LNCaP clone FGC (cell line): ENCODE results near the gene CAPN6.

Experiments
- DNase-seq: peaks from one replicate; pipeline ENCODE4 v3.0.0-alpha.2; 2011; ENCODE audit warnings: low read depth
- H3K4me3 ChIP-seq: 2 replicates; pipeline ENCODE4 v1.5.1; 2011; ENCODE audit warnings: mild to moderate bottlenecking, low read depth, low read length, control low read depth
- TF ChIP-seq, protein P1 (sequence below): IDR thresholded peaks from 2 replicates; pipeline ENCODE4 v1.5.1; 2012; ENCODE audit warnings: mild to moderate bottlenecking; ENCODE audit not compliant: control insufficient read depth, insufficient read depth; ENCODE audit errors: extremely low read depth

Gene CAPN6

DNA sequence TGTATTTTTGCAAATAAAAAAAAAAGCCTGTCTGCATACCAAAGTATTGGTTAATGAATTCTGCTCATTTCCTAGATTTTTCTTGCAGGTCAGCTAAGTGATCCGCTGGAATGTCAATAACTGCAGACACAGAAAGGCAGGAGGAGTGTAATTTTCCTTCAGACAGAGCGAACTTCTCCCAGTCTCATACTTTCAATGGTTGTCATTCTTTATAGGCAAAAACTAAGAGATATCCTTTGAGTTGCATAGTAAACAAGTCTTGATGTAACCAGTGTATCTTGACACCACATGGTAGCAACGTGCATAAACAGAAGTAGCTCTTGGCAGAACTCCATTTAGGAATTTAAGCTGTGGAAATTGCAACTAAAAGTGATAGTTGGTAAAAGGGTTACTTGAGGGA, 8.2 kb downstream of the CAPN6 start:
- TF ChIP-seq, protein P1, sequence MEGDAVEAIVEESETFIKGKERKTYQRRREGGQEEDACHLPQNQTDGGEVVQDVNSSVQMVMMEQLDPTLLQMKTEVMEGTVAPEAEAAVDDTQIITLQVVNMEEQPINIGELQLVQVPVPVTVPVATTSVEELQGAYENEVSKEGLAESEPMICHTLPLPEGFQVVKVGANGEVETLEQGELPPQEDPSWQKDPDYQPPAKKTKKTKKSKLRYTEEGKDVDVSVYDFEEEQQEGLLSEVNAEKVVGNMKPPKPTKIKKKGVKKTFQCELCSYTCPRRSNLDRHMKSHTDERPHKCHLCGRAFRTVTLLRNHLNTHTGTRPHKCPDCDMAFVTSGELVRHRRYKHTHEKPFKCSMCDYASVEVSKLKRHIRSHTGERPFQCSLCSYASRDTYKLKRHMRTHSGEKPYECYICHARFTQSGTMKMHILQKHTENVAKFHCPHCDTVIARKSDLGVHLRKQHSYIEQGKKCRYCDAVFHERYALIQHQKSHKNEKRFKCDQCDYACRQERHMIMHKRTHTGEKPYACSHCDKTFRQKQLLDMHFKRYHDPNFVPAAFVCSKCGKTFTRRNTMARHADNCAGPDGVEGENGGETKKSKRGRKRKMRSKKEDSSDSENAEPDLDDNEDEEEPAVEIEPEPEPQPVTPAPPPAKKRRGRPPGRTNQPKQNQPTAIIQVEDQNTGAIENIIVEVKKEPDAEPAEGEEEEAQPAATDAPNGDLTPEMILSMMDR: no peak
- no peak overlapping the region for H3K4me3 ChIP-seq
- DNase-seq: no peak

DNA sequence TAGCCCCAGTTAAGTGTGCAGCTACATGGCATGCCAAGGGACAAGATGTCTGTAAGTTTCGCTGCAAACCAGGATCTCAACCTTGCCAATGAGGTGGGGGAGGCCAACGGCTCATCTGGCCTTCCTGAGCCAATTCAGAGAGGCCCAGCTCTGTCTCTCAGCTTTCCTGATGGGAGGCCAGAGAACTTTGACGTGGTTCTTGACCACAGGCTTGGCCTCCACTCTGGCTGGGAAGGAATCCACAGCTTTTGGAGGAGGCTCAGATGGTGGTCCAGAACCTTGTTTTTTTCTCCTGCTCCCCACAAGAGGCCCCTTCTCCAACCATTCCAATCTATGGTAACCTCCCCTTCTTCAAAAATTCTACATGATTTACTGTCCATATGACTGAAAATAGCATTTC, 9.8 kb downstream of the CAPN6 start:
- no peak for DNase-seq
- TF ChIP-seq, protein P1: no peak
- no peak overlapping the region for H3K4me3 ChIP-seq

DNA sequence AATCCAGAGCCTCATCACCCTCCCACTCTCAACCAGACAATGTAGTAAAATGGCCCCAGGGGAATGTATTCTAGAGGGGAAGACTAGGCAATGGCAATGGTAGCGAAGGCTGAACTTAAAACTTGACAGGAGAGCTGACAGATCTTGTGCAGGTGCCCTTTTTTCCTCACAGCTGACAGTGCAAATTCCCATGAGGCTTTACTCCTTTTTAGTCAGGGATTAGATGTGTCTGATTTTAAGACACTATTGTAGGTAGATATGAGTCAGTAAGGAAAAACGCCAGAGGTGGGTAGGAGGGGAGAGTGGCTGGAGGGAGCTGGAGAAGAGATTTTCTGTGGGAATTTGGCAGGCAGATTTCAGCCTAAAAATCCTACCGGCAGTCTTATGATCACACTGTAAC, 10.7 kb downstream of the CAPN6 start:
- DNase-seq: no peak
- no peak overlapping the region for H3K4me3 ChIP-seq
- TF ChIP-seq, protein P1: no peak

DNA sequence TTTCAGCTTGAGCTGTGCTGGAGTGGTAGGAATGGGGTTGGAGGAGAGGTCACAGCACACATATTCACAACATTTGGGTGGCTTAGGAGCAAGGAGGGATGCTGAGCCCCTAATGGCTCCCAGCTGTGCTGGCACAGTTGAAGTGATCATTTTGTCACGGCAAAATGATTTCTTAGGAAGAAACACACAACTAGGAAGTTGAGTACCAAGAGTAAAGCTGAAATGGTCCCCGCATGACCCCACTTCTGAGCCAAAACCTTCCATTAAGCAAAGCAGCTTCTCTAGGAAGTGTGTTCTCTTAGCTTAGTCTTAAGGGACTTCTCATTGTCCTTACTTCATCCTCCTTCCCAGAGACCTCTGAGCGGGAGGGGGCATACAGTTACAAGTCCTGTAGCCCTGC, 12.6 kb downstream of the CAPN6 start:
- TF ChIP-seq, protein P1: no peak
- H3K4me3 ChIP-seq: no peak overlapping the region
- no peak for DNase-seq

DNA sequence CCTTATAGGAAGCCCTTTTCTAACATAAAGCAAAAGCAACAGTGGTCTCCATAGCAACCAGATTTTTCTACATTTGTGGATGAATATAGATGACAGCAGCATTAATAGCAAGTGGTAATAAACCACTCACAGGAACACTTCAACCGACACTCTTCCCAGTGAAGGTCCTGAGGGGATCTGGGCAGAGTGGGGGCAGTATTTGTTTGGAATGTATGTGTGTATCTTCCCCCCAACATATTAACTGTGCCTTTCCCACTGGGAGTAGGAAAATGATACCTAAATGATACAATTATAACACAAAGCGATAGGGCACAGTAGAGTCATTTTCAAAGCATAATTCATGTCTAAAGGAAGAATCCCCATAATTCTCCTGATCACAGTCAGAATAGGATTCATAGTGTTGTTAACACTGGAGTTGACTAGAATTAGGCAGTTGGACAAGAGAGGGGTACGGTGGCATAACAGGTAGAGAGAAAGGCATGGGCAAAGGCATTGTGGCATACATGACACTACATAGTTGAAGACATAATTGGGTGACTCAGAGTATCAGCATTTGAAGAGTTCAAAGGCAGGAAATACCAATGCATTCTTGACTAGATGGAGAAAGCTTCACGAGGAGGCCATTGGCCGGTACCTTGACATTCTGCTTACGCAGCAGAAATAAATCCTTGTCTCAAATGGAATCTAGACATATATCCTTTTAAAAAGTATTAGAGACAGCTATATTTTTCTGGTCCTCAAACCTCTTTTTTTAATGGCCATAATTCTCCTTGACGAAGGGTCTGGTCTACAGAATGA, 15.2 kb downstream of the CAPN6 start:
- TF ChIP-seq, protein P1: no peak
- no peak for DNase-seq
- no peak overlapping the region for H3K4me3 ChIP-seq

DNA sequence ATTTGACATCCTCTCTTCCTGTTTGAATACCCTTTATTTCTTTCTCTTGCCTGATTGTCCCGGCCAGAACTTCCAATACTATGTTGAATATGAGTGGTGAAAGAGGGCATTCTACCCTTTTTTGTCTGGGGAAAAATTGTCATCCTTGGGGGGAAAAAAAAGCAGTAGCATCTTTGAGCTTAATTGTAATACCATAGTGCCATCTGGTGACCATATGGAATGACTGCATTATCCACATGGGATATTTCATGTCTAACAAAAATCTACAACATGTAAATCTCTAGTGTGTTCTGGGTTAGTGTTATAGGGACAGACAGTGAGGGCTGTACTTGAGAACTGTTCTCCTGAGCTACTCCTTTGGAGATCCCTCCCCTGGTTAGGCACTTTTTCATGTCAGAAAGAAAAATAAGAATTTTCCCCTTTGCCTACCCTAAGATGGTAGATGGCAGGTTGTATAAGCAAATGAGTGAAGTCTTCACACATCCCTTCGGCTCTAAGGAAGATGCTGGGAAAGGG, 26.0 kb downstream of the CAPN6 start:
- H3K4me3 ChIP-seq: no peak overlapping the region
- TF ChIP-seq, protein P1: peak; percentile 53
- DNase-seq: no peak

DNA sequence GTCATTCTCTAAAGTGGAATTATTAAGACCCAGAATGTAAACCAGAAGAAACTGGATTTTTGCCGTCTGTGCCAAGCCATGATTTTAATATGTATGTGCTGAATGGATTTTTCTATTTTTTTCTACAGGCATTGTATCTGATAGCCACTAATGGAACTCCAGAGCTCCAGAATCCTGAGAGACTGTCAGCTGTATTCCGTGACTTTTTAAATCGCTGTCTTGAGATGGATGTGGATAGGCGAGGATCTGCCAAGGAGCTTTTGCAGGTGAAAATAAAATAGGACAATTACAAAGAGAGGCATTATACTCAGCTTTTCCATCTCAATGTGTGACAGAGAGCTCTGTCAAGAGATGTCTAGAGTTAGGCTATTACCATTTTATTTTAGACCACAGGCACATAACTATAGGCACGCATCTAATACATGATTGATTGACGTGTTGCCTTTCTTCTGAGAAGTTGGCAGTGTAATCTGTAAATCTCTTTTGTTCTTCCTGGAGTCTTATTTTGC, 53.9 kb downstream of the CAPN6 start:
- TF ChIP-seq, protein P1: no peak
- no peak overlapping the region for H3K4me3 ChIP-seq
- no peak for DNase-seq
